Measurements from ENCODE around the gene HBB. TPM values are rescaled to one million over a fixed set of nuclear protein-coding genes. Genes with fewer than 3 reads are reported as not detected.

HBB gene
- total RNA-seq, 2 experiments from 2014 or later = not detected

DNA sequence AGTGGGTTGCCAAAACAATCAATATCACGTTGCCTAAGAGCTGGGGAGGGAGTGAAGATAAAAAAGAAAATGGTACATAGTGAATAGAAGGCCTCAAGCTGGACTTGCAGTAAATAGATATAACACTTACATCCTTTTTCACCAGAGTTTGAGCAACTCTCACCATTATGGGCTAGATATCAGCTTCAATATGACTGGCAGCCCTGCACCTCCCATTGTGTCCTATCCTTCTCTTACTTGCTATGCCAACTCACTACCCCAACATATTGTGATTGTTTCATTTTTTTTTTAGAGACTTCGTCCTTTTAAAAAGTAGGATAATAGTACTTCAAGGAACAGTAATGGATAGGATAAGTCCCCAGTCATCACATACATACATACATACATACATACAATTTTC lies 15.3 kb upstream of the HBB start:
- Mint-ChIP-seq H3K4me1 (no peaks in the 10 kb centered on the region), H3K9me3 (no peaks in the 10 kb centered on the region), H3K27ac (no peak overlapping the region), H3K36me3 (ENCODE audit: low read depth) (no peaks in the 10 kb centered on the region), H3K4me3 (no peak overlapping the region), H3K27me3 (peaks cover 10% of the 10 kb centered on the region)
- POLR2A ChIA-PET = no interaction called here
- CTCF ChIA-PET = no interaction called here
- DNase-seq = no peak

DNA sequence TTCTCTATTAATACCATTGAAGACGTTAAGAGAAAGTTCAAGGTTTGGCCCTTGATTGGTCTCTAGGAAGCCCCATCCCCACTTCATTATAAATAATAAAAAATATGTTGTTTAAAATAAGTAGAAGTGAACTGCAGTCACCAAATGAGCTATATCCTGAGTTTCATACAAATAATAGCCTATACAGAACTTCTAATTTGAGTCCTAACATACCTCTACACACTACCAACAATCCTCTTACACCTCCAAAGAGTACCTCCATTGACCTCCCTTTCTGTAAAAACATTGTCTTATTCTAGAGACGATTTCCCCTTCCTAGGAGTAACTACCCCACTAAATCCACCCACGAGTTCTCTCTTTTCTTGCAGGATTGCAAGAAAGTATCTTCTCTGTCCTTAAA lies 14.6 kb upstream of the HBB start:
- H3K27ac Mint-ChIP-seq = no peak overlapping the region
- no peaks in the 10 kb centered on the region for H3K4me1 Mint-ChIP-seq
- POLR2A ChIA-PET = no interaction called here
- no peaks in the 10 kb centered on the region for H3K9me3 Mint-ChIP-seq
- peaks cover 10% of the 10 kb centered on the region for H3K27me3 Mint-ChIP-seq
- DNase-seq = no peak
- H3K36me3 Mint-ChIP-seq (ENCODE audit: low read depth) = no peaks in the 10 kb centered on the region
- H3K4me3 Mint-ChIP-seq = no peak overlapping the region
- CTCF ChIA-PET = interaction anchor here (0.9 kb wide), 1 partner anchor 12 kb away, joined by 3 read pairs; no protein-coding TSS in a partner anchor

DNA sequence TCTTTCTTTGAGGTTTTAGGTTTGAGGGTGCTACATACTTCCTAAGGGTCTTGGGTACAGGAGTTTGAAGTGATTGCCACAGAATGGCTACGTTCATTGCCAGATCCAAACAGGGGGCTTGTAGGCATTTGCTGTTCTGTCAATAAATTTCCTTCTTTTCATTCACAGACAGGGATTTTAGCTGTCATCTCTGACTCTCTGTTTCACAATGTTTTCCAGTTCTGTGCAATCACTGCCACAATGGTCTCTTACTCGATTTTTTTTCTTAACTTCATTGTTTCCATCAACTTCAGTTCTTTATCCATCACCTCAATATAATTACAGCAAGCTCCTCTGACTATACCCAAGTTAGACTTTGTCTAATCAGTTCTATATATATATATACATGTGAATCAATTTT lies 13.6 kb upstream of the HBB start:
- H3K9me3 Mint-ChIP-seq = no peaks in the 10 kb centered on the region
- ChIA-PET CTCF (interaction anchor here (0.9 kb wide), 1 partner anchor 11 kb away, joined by 3 read pairs; no protein-coding TSS in a partner anchor), POLR2A (no interaction called here)
- no peaks in the 10 kb centered on the region for H3K4me1 Mint-ChIP-seq
- no peak overlapping the region for H3K4me3 Mint-ChIP-seq
- DNase-seq = no peak
- H3K27me3 Mint-ChIP-seq = peaks cover 15% of the 10 kb centered on the region
- H3K36me3 Mint-ChIP-seq (ENCODE audit: low read depth) = no peaks in the 10 kb centered on the region
- H3K27ac Mint-ChIP-seq = no peak overlapping the region

DNA sequence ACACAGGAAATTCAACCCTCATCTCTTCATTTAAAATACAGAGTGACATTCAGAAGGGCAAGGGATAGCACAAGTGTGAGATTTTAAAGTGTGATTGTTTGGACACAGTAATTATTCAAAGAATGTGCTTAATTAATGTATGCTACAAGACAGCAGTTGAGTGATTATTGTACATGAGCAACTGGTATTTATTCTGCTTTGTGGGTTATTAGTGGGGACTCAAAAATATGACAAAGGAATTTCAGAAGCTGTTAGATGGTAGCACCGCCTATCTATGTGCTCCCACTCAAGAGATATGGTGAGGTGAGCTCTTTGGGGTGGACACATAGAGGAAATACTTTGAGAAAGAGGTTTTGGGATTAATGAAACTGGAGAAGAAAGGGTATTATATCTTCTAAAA lies 13.2 kb upstream of the HBB start:
- no peak for DNase-seq
- no peaks in the 10 kb centered on the region for H3K36me3 Mint-ChIP-seq (ENCODE audit: low read depth)
- no peaks in the 10 kb centered on the region for H3K4me1 Mint-ChIP-seq
- H3K4me3 Mint-ChIP-seq = no peak overlapping the region
- no peaks in the 10 kb centered on the region for H3K9me3 Mint-ChIP-seq
- no peak overlapping the region for H3K27ac Mint-ChIP-seq
- ChIA-PET POLR2A (no interaction called here), CTCF (no interaction called here)
- H3K27me3 Mint-ChIP-seq = peaks cover 18% of the 10 kb centered on the region

DNA sequence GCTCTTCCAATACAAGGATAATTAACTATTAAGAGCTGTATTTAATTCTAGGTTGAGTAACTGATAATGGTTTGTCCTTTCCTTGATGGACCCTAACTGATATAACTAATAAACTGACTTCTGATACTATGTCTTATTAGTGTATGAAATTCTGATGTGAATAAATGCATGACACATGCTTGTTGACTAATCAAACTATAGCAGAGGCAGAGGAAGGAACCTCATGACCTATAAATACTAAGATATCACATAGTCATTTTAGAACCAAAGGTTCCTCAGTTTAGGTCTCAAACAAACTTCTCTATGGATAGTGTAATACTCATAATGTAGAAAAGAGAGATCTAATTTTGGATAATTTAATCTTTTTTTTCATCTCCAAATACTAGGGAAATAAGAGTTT lies 12.2 kb upstream of the HBB start:
- Mint-ChIP-seq H3K4me1 (peaks cover 4% of the 10 kb centered on the region), H3K36me3 (ENCODE audit: low read depth) (no peaks in the 10 kb centered on the region), H3K4me3 (no peak overlapping the region), H3K27ac (no peak overlapping the region), H3K27me3 (peaks cover 18% of the 10 kb centered on the region), H3K9me3 (no peaks in the 10 kb centered on the region)
- CTCF ChIA-PET = no interaction called here
- no peak for DNase-seq
- POLR2A ChIA-PET = no interaction called here

DNA sequence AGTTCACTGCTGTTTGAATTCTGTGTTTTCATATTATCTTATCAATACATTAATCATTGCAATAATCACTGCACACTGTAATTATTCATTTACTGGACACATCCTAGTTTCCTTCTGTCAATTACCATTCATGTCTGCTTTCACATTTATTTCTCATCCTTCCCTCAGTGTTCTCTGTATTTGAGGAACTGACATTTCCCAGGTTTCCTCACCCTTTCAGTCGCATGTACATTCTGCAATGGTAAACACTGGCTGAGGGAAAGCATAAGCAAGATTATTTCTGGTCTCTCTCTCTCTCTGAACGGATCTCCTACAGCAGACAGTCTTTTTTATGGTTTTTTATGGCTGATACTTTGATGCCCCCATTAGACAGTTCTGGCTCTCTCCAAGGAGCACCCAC lies 11.6 kb upstream of the HBB start:
- Mint-ChIP-seq H3K36me3 (ENCODE audit: low read depth) (no peaks in the 10 kb centered on the region), H3K9me3 (no peaks in the 10 kb centered on the region), H3K27me3 (peaks cover 18% of the 10 kb centered on the region), H3K4me3 (no peak overlapping the region), H3K4me1 (peaks cover 4% of the 10 kb centered on the region), H3K27ac (no peak overlapping the region)
- ChIA-PET POLR2A (no interaction called here), CTCF (no interaction called here)
- DNase-seq = no peak

DNA sequence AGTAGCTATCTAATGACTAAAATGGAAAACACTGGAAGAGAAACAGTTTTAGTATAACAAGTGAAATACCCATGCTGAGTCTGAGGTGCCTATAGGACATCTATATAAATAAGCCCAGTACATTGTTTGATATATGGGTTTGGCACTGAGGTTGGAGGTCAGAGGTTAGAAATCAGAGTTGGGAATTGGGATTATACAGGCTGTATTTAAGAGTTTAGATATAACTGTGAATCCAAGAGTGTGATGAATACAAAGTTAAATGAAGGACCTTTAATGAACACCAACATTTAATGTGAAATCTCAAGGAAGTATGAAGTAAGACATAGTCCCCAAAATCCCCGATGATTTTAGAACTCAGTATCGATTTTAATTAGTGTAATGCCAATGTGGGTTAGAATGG lies 10.5 kb upstream of the HBB start:
- peaks cover 19% of the 10 kb centered on the region for H3K27me3 Mint-ChIP-seq
- no peak overlapping the region for H3K4me3 Mint-ChIP-seq
- ChIA-PET CTCF (no interaction called here), POLR2A (no interaction called here)
- DNase-seq = no peak
- no peaks in the 10 kb centered on the region for H3K36me3 Mint-ChIP-seq (ENCODE audit: low read depth)
- H3K4me1 Mint-ChIP-seq = peaks cover 4% of the 10 kb centered on the region
- H3K9me3 Mint-ChIP-seq = no peaks in the 10 kb centered on the region
- no peak overlapping the region for H3K27ac Mint-ChIP-seq

DNA sequence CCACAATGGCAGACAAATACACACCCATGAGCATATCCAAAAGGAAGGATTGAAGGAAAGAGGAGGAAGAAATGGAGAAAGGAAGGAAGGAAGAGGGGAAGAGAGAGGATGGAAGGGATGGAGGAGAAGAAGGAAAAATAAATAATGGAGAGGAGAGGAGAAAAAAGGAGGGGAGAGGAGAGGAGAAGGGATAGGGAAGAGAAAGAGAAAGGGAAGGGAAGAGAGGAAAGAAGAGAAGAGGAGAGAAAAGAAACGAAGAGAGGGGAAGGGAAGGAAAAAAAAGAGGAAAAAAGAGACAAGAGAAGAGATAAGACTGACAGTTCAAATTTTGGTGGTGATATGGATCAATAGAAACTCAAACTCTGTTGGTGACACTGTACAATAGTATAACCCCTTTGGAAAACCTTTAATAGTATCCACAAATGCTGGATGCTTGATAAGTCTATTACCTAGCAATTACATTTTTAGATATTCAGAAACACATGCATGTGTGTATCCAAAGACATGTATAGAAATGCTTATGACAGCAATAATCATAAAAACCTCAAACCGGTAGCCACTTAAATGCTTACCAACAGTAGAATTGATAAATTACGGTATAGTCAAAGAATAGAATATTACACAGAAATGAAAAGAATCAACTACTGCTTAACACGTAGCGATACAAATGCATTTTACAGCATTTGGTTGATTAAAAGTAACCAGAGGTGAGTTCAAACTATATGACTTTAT lies 8.7 kb upstream of the HBB start:
- Mint-ChIP-seq H3K27me3 (peaks cover 18% of the 10 kb centered on the region), H3K27ac (no peak overlapping the region), H3K9me3 (no peaks in the 10 kb centered on the region), H3K36me3 (ENCODE audit: low read depth) (no peaks in the 10 kb centered on the region), H3K4me3 (no peak overlapping the region), H3K4me1 (peaks cover 4% of the 10 kb centered on the region)
- ChIA-PET CTCF (no interaction called here), POLR2A (no interaction called here)
- DNase-seq = no peak

DNA sequence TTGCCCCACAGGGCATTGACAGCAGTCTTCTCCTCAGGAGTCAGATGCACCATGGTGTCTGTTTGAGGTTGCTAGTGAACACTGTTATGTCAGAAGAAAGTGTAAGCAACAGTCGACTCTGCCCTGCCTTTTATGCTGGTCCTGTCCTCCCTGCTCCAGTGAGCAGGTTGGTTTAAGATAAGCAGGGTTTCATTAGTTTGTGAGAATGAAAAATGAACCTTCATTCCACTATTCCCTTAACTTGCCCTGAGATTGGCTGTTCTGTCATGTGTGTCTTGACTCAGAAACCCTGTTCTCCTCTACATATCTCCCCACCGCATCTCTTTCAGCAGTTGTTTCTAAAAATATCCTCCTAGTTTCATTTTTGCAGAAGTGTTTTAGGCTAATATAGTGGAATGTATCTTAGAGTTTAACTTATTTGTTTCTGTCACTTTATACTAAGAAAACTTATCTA lies 7.5 kb upstream of the HBB start, which contains the start of gene HBD:
HBD (minus strand) TSS at position 103 of the 454 bp plus-strand sequence; CDS start at position 53, 50 bp downstream.
- no peak within 1 kb of the TSS for H3K27ac Mint-ChIP-seq
- no peak for DNase-seq
- no peak within 1 kb of the TSS for H3K4me3 Mint-ChIP-seq
- peaks cover 4% of the 10 kb centered on the region for H3K4me1 Mint-ChIP-seq
- H3K36me3 Mint-ChIP-seq (ENCODE audit: low read depth) = no peaks in the 10 kb centered on the region
- ChIA-PET CTCF (no interaction called here), POLR2A (no interaction called here)
- H3K27me3 Mint-ChIP-seq = peaks cover 14% of the 10 kb centered on the region
- no peaks in the 10 kb centered on the region for H3K9me3 Mint-ChIP-seq

DNA sequence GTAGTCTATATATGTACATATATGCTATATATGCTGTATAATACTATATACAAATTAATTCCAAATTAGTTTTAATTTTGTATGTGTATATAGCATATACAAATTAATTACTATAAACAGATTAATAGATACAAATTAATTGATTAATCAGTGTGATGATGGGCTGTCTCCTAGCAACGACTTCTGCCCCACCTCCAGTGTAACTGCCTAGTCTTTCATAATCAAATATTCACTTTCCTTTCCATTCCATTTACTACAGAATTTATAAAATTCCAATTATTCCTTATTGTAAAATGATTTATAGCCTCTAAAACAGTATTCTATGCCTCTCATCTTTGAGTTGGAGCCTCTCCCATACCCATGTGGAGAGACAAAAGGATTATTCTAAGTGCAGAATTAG lies 6.4 kb upstream of the HBB start:
- H3K27ac Mint-ChIP-seq = no peak overlapping the region
- CTCF ChIA-PET = no interaction called here
- peaks cover 4% of the 10 kb centered on the region for H3K4me1 Mint-ChIP-seq
- H3K4me3 Mint-ChIP-seq = no peak overlapping the region
- no peaks in the 10 kb centered on the region for H3K36me3 Mint-ChIP-seq (ENCODE audit: low read depth)
- DNase-seq = no peak
- POLR2A ChIA-PET = no interaction called here
- H3K9me3 Mint-ChIP-seq = no peaks in the 10 kb centered on the region
- peaks cover 10% of the 10 kb centered on the region for H3K27me3 Mint-ChIP-seq

DNA sequence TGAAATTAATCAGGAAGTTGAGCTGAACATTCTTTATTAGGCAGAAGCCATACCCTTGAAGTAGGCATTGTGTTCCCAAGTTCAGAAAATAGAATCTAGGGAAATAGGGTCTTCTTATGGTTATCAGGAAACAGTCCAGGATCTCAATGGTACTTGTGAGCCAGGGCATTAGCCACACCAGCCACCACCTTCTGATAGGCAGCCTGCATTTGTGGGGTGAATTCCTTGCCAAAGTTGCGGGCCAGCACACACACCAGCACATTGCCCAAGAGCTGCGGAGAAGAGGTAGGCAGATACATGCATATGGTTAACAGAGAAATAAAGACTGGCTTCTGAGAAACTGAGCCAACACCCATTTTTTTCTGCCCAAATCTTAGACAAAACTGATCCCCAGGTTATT lies 6.0 kb upstream of the HBB start:
- Mint-ChIP-seq H3K27ac (no peak overlapping the region), H3K4me1 (peaks cover 4% of the 10 kb centered on the region), H3K9me3 (no peaks in the 10 kb centered on the region), H3K4me3 (no peak overlapping the region), H3K36me3 (ENCODE audit: low read depth) (no peaks in the 10 kb centered on the region), H3K27me3 (peaks cover 9% of the 10 kb centered on the region)
- ChIA-PET POLR2A (no interaction called here), CTCF (no interaction called here)
- no peak for DNase-seq

DNA sequence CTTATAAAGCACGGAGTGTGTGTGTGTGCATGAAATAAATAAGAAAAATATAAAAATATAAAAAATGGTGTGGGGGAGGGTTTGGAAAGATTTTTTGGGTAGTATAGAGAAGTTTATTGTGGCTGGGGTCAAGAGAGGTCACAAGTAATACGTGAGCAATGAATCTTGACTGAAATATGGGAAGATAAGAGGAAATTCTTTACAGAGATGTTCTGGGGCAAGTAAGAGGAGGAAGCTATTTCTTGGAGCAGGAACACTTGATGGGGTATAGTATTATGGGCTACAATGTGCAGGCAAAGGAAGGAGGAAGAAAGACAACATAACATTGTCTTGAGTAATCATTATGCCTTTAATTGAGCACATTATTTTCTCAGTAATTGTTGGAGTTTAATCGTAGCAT lies 5.3 kb upstream of the HBB start:
- ChIA-PET POLR2A (no interaction called here), CTCF (no interaction called here)
- H3K4me3 Mint-ChIP-seq = no peak overlapping the region
- no peaks in the 10 kb centered on the region for H3K9me3 Mint-ChIP-seq
- no peak overlapping the region for H3K27ac Mint-ChIP-seq
- H3K36me3 Mint-ChIP-seq (ENCODE audit: low read depth) = no peaks in the 10 kb centered on the region
- H3K27me3 Mint-ChIP-seq = peaks cover 9% of the 10 kb centered on the region
- DNase-seq = no peak
- peaks cover 4% of the 10 kb centered on the region for H3K4me1 Mint-ChIP-seq

DNA sequence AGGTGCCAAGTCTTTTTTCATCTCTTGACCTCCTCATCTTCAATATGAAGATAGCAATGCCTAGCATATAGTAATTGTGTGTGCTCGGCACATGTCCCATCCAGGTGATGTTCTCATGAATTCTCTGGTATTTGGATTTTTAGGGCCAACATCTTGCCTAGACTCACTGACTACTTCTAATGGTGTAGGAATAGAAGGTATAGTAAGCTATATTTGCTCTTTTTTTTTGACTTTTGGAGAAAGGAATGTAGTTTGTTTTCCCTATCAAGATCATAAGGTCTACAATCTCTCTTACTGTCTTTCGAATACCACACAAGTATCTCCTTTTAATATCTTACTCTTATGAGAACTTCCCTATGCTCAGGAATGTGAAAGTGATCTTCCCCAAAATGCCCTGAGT lies 4.2 kb upstream of the HBB start:
- DNase-seq = no peak
- no peaks in the 10 kb centered on the region for H3K9me3 Mint-ChIP-seq

DNA sequence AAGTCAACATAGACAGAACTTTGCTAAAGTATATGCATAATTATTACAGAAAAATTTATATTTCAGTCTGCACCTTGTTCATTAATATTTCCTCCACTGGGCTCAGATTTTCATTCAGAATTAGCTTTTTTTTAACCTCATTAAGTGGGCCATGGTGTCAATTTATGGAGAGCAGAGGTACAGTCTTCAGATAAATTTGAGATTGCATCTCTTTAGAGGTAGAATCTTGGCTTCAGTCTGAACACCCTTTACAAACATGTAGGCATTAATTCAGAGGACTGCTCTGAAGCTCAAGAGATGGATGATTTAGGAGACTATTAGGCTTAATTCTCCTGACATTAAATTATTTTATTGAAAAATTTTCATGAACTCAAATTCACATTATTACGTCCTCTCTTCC lies 3.4 kb upstream of the HBB start:
- peaks cover 4% of the 10 kb centered on the region for H3K4me1 Mint-ChIP-seq
- CTCF ChIA-PET = interaction anchor here (0.9 kb wide), 1 partner anchor 11 kb away, joined by 3 read pairs; no protein-coding TSS in a partner anchor
- H3K9me3 Mint-ChIP-seq = no peaks in the 10 kb centered on the region
- H3K4me3 Mint-ChIP-seq = no peak overlapping the region
- DNase-seq = no peak
- H3K27ac Mint-ChIP-seq = no peak overlapping the region
- POLR2A ChIA-PET = no interaction called here
- no peaks in the 10 kb centered on the region for H3K36me3 Mint-ChIP-seq (ENCODE audit: low read depth)
- peaks cover 3% of the 10 kb centered on the region for H3K27me3 Mint-ChIP-seq

More for the DNA sequence above, 4.2 kb upstream of the HBB start:
- H3K4me1 Mint-ChIP-seq = peaks cover 4% of the 10 kb centered on the region
- H3K27me3 Mint-ChIP-seq = peaks cover 8% of the 10 kb centered on the region
- H3K36me3 Mint-ChIP-seq (ENCODE audit: low read depth) = no peaks in the 10 kb centered on the region
- POLR2A ChIA-PET = no interaction called here
- CTCF ChIA-PET = no interaction called here
- H3K4me3 Mint-ChIP-seq = no peak overlapping the region
- H3K27ac Mint-ChIP-seq = no peak overlapping the region
